ENCODE results near the gene RALGAPA1. TPM values are rescaled to one million over a fixed set of nuclear protein-coding genes. Genes with fewer than 3 reads are reported as not detected.
"Not testable (repeated sequence)": the region's sequence is repeated elsewhere in the genome, so short reads cannot be mapped to it uniquely, and the experiment has no call there.

Gene RALGAPA1
- total RNA-seq (2011; cell fraction: chromatin; rRNA removed; ENCODE audit: low replicate concordance): 9.5 and 55.1 TPM in 2 replicates
- 4.8 and 9.1 TPM in 2 replicates for total RNA-seq (2011; cell fraction: nucleolus; rRNA removed)
- total RNA-seq (2011; cell fraction: nucleoplasm; rRNA removed): 13.9 and 16.5 TPM in 2 replicates
- total RNA-seq (2014; rRNA removed) (5.9 and 6.2 TPM in 2 replicates), total RNA-seq (2014; rRNA removed; fragmentation: Illumina TruSeq; extraction: Trizol) (14.6 and 15.5 TPM in 2 replicates), total RNA-seq (2015; rRNA removed; fragmentation: Illumina TruSeq; extraction: Trizol) (13.3 and 16.3 TPM in 2 replicates), total RNA-seq (2021) (14.0 and 14.7 TPM in 2 replicates), polyA plus RNA-seq (2011; rRNA removed) (3.9 and 5.8 TPM in 2 replicates), polyA plus RNA-seq (2014; fragmentation: Illumina TruSeq; extraction: Trizol) (7.1 and 9.2 TPM in 2 replicates), polyA plus RNA-seq (2014; fragmentation: Nextera tagmentation; extraction: Ambion mirVana) (1 to 10 TPM; 2.5 to 3.4 TPM), polyA plus RNA-seq (2014; rRNA removed) (4.7 and 6.2 TPM in 2 replicates), polyA minus RNA-seq (2011; rRNA and poly(A)+ RNA removed) (18.6 and 21.9 TPM in 2 replicates), Bru-seq, nascent RNA (percentile 54 among the genes with signal in this experiment), BruChase-seq, experiment 1, labeled RNA remaining after a 2-hour chase (percentile 66 among the genes with signal in this experiment), BruChase-seq, experiment 2, labeled RNA remaining after a 6-hour chase (percentile 67 among the genes with signal in this experiment)
- polyA plus RNA-seq (2011; cell fraction: cytosol; rRNA removed): 1.4 and 2.2 TPM in 2 replicates
- polyA plus RNA-seq (2011; cell fraction: nucleus; rRNA removed): 5.0 and 5.3 TPM in 2 replicates
- 4.7 and 6.4 TPM in 2 replicates for polyA plus RNA-seq (2012)
- 7.7 and 10.6 TPM in 2 replicates for polyA minus RNA-seq (2011; cell fraction: cytosol; rRNA and poly(A)+ RNA removed)
- polyA minus RNA-seq (2011; cell fraction: nucleus; rRNA and poly(A)+ RNA removed): 19.5 and 21.1 TPM in 2 replicates
- long read RNA-seq, experiment 1, full-length matches to known transcripts: 1 of 17 reads
- long read RNA-seq, experiment 1, partial matches to known transcripts: 8 of 17 reads
- long read RNA-seq, experiment 1, other reads (novel, unspliced or antisense): 8 of 17 reads
- long read RNA-seq, experiment 2, partial matches to known transcripts: 0 of 3 reads
- long read RNA-seq, experiment 2, other reads (novel, unspliced or antisense): 3 of 3 reads
- long read RNA-seq, experiment 3, partial matches to known transcripts: 6 of 6 reads
- long read RNA-seq, experiment 3, other reads (novel, unspliced or antisense): 0 of 6 reads

GRCh38 chr14:35808638-35809563 lies at the start of gene RALGAPA1:
TSS of gene RALGAPA1 (minus strand) at chr14:35809295. CDS start at chr14:35808835, 460 bp downstream.
- H3K36me3 ChIP-seq (ENCODE audit: control insufficient read depth, insufficient read depth, low read length); BruUV-seq (replicated peaks); H3K9me3 ChIP-seq (replicated peaks; ENCODE audit: control insufficient read depth, insufficient read depth, low read depth, low read length); H3K27me3 ChIP-seq (ENCODE audit: control insufficient read depth in 2 of 2, insufficient read depth in 2 of 2, low read length in 2 of 2); H3K9me1 ChIP-seq (ENCODE audit: control insufficient read depth, insufficient read depth, low read length); H4K20me1 ChIP-seq (replicated peaks; ENCODE audit: control insufficient read depth, insufficient read depth, low read length); intact Hi-C loops (cut with micrococcal nuclease); H3K4me1 ChIP-seq (replicated peaks in 1 of 2; ENCODE audit: control insufficient read depth in 2 of 2, insufficient read depth in 2 of 2, low read length in 2 of 2); in situ Hi-C loops (cut with MboI): not testable (repeated sequence)
- WGBS (ENCODE audit: insufficient coverage, low coverage, missing lambda C conversion rate): under 1% methylated on average over 29 of the region's 66 CpGs
- H3K4me3 ChIP-seq: peak within 1 kb of the TSS; percentile 63
- peak within 1 kb of the TSS; percentile 86 for H3K4me2 ChIP-seq (ENCODE audit: insufficient read depth, low read length)
- peaks cover 10% of the 10 kb centered on the region for H3K79me2 ChIP-seq (ENCODE audit: control insufficient read depth, insufficient read depth, low read length)
- H2AFZ ChIP-seq (ENCODE audit: low read depth, low read length): peak within 1 kb of the TSS; percentile 85
- ChIA-PET POLR2A (interaction anchor here (0.5 to 1.1 kb wide), 3 partner anchors 9 to 25 kb away, joined by 3 to 4 read pairs (median 3); no protein-coding TSS in a partner anchor), CTCF (ENCODE audit: low intra/inter-chr PET ratio) (interaction anchor here (0.6 kb wide), 1 partner anchor 1477 kb away, joined by 3 read pairs; no protein-coding TSS in a partner anchor)
- H3K27ac ChIP-seq (ENCODE audit: extremely low read depth, low read depth, low read length): peak within 1 kb of the TSS; percentile 64
- peak; percentile 97 for FAIRE-seq
- peak within 1 kb of the TSS; percentile 64 to 88 for H3K9ac ChIP-seq (ENCODE audit: insufficient read depth in 1 of 2, low read depth in 2 of 2, low read length in 2 of 2)
- ATAC-seq: peak; percentile 100
- peak; percentile 75 to 93 (median 81) for DNase-seq (ENCODE audit: extremely low read depth in 1 of 4, low spot score in 3 of 4)
- TF ChIP-seq CREM (IDR thresholded peaks at IDR 0.05; ENCODE audit: low read depth): peak; percentile 99
- peak; percentile 86 for TF ChIP-seq GABPB1 (CRISPR knock-in tag; IDR thresholded peaks at IDR 0.05)
- TF ChIP-seq POLR2AphosphoS5 (IDR thresholded peaks at IDR 0.05; ENCODE audit: control insufficient read depth, insufficient read depth, low read depth, low read length): peak; percentile 42; the same call in 1 of the 2 replicates
- TF ChIP-seq PHF8 (IDR thresholded peaks at IDR 0.05; ENCODE audit: borderline replicate concordance, low read length): peak; percentile 68; the same call in 1 of the 2 replicates
- peak; percentile 75 for TF ChIP-seq POLR2A (conservative IDR thresholded peaks at IDR 0.05)
- TF ChIP-seq POLR2G (IDR thresholded peaks at IDR 0.05; ENCODE audit: low read depth, low read length): peak; percentile 92
- TF ChIP-seq E4F1 (CRISPR knock-in tag; IDR thresholded peaks at IDR 0.05; ENCODE audit: borderline replicate concordance): peak; percentile 95
- TF ChIP-seq JUND (IDR thresholded peaks at IDR 0.05; ENCODE audit: borderline replicate concordance, low read depth, low read length): peak; percentile 85
- peak; percentile 60; the same call in 2 of the 3 replicates for TF ChIP-seq JUND (tag; IDR thresholded peaks at IDR 0.05; ENCODE audit: borderline replicate concordance, low read depth, low read length)
- peak; percentile 60; the same call in 1 of the 2 replicates for TF ChIP-seq BMI1 (IDR thresholded peaks at IDR 0.05; ENCODE audit: low read length)
- peak; percentile 85 for TF ChIP-seq RBFOX2 (IDR thresholded peaks at IDR 0.05; ENCODE audit: low read depth, low read length)
- TF ChIP-seq SUPT5H (IDR thresholded peaks at IDR 0.05): peak; percentile 54; the same call in 1 of the 2 replicates
- peak; percentile 96 for TF ChIP-seq CREB1 (IDR thresholded peaks at IDR 0.05)
- TF ChIP-seq CREB1 (CRISPR knock-in tag; IDR thresholded peaks at IDR 0.05): peak; percentile 96
- peak; percentile 37 for TF ChIP-seq FIP1L1 (IDR thresholded peaks at IDR 0.05; ENCODE audit: low read depth, low read length, poor library complexity, severe bottlenecking)

All from K562 (cell line).